Thyroid gland (tissue), 4 donors: ENCODE results near the gene TASOR2. TPM values are rescaled to one million over a fixed set of nuclear protein-coding genes. Genes with fewer than 3 reads are reported as not detected.

Source experiments
- DNase-seq, 2 donors: peaks; one replicate each; pipeline ENCODE4 v3.0.0-alpha.2; 2019
- H3K27ac ChIP-seq, 3 donors: fragments of 200-600 bp; sonication (generic); 1 replicate in 2 of 3; 2 replicates in 1 of 3; pipeline ENCODE4 v1.5.1; 2016 to 2019; ENCODE audit warnings: mild to moderate bottlenecking in 1 of 3, moderate library complexity in 1 of 3
- H3K27me3 ChIP-seq: fragments of 200-600 bp; sonication (generic); one replicate; pipeline ENCODE4 v1.5.1; 2019
- H3K36me3 ChIP-seq, 2 donors: fragments of 200-600 bp; sonication (generic); one replicate each; pipeline ENCODE4 v1.5.1; 2016 to 2019
- H3K4me1 ChIP-seq, 2 donors: fragments of 200-600 bp; sonication (generic); one replicate each; pipeline ENCODE4 v1.5.1; 2017 to 2019
- H3K4me3 ChIP-seq, 3 donors: fragments of 200-600 bp; sonication (generic); replicated peaks in 1 of 3; 1 replicate in 2 of 3; 2 replicates in 1 of 3; pipeline ENCODE4 v1.5.1; 2016; ENCODE audit warnings: mild to moderate bottlenecking in 1 of 3
- H3K9me3 ChIP-seq: fragments of 200-600 bp; sonication (generic); one replicate; pipeline ENCODE4 v1.5.1; 2017
- CTCF ChIP-seq, 6 experiments: fragments of 200-600 bp in 3 of 6; fragments of 450-650 bp in 3 of 6; sonication (generic) in 3 of 6; IDR thresholded peaks; one replicate each; pipeline ENCODE4 v1.5.1; 2016 to 2019; ENCODE audit warnings: antibody characterized with exemption in 6 of 6, mild to moderate bottlenecking in 2 of 6, inconsistent platforms in 1 of 6, moderate library complexity in 1 of 6
- POLR2A ChIP-seq, 2 donors: fragments of 450-650 bp; IDR thresholded peaks; one replicate each; pipeline ENCODE4 v1.6.1; 2017; ENCODE audit warnings: antibody characterized with exemption in 2 of 2, mild to moderate bottlenecking in 2 of 2, moderate library complexity in 1 of 2
- WGBS, 2 donors: methylation state at CpG; one replicate each; pipeline ENCODE4 v1.1.5; 2017; 5-methylcytosine and 5-hydroxymethylcytosine counted together
- intact Hi-C: fragments of 100-400 bp; cut with DNase I; formaldehyde crosslinking; loops from one replicate; pipeline ENCODE4 v1.15.1; 2023
- total RNA-seq, 4 donors: library from RNA; depleted of rRNA; stranded (reverse); fragments of >200 nt; gene quantifications; one replicate each; pipeline ENCODE4 v1.2.3, GENCODE V29; 2016

TASOR2 gene
- total RNA-seq, 4 donors from 2014 or later, result 73.2 to 132 (median 96.3) TPM

GRCh38 chr10:5662708-5663579, 21.7 kb upstream of the TASOR2 start:
- Histone ChIP-seq H3K9me3 (no peaks in the 10 kb centered on the region), H3K36me3 (no peaks in the 10 kb centered on the region), H3K4me1 (peaks cover 7 to 9% of the 10 kb centered on the region in 2 donors), H3K27ac (no peak overlapping the region), H3K4me3 (no peak overlapping the region), H3K27me3 (no peaks in the 10 kb centered on the region)
- WGBS, 2 donors, result 89 to 92% methylated on average over 9 of the region's 9 CpGs
- intact Hi-C loops, result no loop called here
- no peak for DNase-seq
- TF ChIP-seq POLR2A (IDR thresholded peaks at IDR 0.05) (no peak), CTCF (IDR thresholded peaks at IDR 0.05) (no peak)

GRCh38 chr10:5663692-5664427, 20.8 kb upstream of the TASOR2 start:
- intact Hi-C loops, result no loop called here
- H3K9me3 ChIP-seq, result no peaks in the 10 kb centered on the region
- no peak overlapping the region for H3K27ac ChIP-seq
- H3K4me1 ChIP-seq, result peaks cover 7 to 9% of the 10 kb centered on the region in 2 donors
- no peak overlapping the region for H3K4me3 ChIP-seq
- no peak for TF ChIP-seq POLR2A (IDR thresholded peaks at IDR 0.05)
- no peak for TF ChIP-seq CTCF (IDR thresholded peaks at IDR 0.05)
- DNase-seq, result no peak
- no peaks in the 10 kb centered on the region for H3K36me3 ChIP-seq
- 74 to 78% methylated on average over 12 of the region's 12 CpGs for WGBS, 2 donors
- H3K27me3 ChIP-seq, result no peaks in the 10 kb centered on the region

GRCh38 chr10:5665373-5666007, 19.1 kb upstream of the TASOR2 start:
- Histone ChIP-seq H3K27ac (peak overlapping the region in 2 of 3 donors; percentile 59), H3K4me3 (peak overlapping the region; percentile 68 to 91 (median 75)), H3K9me3 (no peaks in the 10 kb centered on the region), H3K27me3 (no peaks in the 10 kb centered on the region), H3K36me3 (no peaks in the 10 kb centered on the region), H3K4me1 (peaks cover 7 to 9% of the 10 kb centered on the region in 2 donors)
- intact Hi-C loops, result loop anchor here (5.0 kb wide), 1 partner anchor 207 kb away; no protein-coding TSS in a partner anchor
- DNase-seq, result no peak
- TF ChIP-seq POLR2A (IDR thresholded peaks at IDR 0.05) (no peak), CTCF (IDR thresholded peaks at IDR 0.05) (no peak)
- WGBS, 2 donors, result 36 to 38% methylated on average over 9 of the region's 9 CpGs

DNA sequence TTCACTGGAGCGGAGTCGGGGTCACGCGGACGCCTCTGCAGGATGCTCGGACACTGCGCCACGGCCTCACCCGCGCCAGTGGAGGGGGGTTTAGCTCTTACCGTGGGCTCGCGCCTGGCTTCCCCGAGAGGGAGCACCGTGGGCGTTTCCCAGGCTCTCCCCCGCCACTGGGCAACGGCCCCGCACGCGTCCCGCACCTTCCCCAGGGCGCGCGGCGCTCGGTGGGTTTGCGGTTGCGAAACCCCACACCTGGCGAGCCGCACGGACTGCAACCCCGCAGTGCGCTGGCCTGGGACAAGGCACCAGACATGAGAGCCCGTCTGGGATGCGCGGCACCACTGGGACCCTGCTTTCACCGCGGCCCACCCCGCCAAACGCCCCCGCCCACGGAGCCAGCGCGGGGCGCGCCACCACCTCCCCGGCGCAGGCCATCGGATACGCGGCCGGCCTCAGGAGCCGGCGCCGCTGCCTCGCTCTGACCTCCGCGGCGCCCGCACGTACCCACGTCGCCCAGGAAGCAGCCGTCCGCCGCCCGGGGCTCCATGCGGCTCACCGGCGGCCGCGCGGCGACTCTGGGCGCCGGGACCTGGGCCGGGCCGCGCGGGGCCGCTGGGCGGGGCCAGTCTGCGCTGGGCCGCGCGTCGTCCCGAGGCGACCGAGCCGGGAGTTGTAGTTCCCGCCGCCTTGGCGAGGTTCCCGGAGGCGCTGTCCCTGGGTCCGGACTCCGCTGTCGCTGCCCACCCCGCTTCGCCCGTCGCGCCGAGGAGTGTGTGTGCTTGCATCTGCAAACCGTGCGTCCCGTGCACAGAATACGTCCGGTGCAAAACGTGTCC, 18.4 kb upstream of the TASOR2 start, which contains the start of gene ASB13:
TSS of gene ASB13 (minus strand) at position 588 of the 833 bp plus-strand sequence. CDS start at position 544, 44 bp downstream.
- Histone ChIP-seq H3K9me3 (no peaks in the 10 kb centered on the region), H3K4me3 (peak within 1 kb of the TSS; percentile 68 to 91 (median 75)), H3K36me3 (no peaks in the 10 kb centered on the region), H3K27ac (peak within 1 kb of the TSS; percentile 36 to 59 (median 59)), H3K27me3 (no peaks in the 10 kb centered on the region), H3K4me1 (peaks cover 7 to 9% of the 10 kb centered on the region in 2 donors)
- intact Hi-C loops, result loop anchor here (5.0 kb wide), 1 partner anchor 206 kb away; no protein-coding TSS in a partner anchor
- DNase-seq, result peak; percentile 71 to 73
- TF ChIP-seq POLR2A (IDR thresholded peaks at IDR 0.05) (peak in 1 of 2 donors; percentile 59), CTCF (IDR thresholded peaks at IDR 0.05) (peak in 2 of 6 experiments; percentile 5 to 13)
- 1 to 2% methylated on average over 18 to 19 of the region's 112 CpGs for WGBS, 2 donors
